ENCODE results near the gene PTCD3.

- no peak for TF ChIP-seq YY1 (IDR thresholded peaks at IDR 0.05; ENCODE audit: low read depth)
- TF ChIP-seq EZH2phosphoT487 (IDR thresholded peaks at IDR 0.05; ENCODE audit: borderline replicate concordance, low read depth): no peak
- TF ChIP-seq RAD21 (IDR thresholded peaks at IDR 0.05; ENCODE audit: low read length): no peak
Measured at GRCh38 chr2:86066007-86066578, 39.9 kb upstream of the PTCD3 start.
